Stimulated activated CD4-positive, alpha-beta T cell treated with anti-CD3 and anti-CD28 coated beads, Interleukin-12 subunit alpha, Interleukin-12 subunit beta, amount 100 ng/mL, for 48 hours (primary cell): Measurements from ENCODE around the gene NCAN.

Experiments used
- DNase-seq, 3 donors: peaks; one replicate each; pipeline ENCODE4 v3.0.0-alpha.2; 2020; ENCODE audit warnings: low read depth in 2 of 3, low spot score in 1 of 3

The NCAN gene

GRCh38 chr19:19279062-19279612 is 67.4 kb downstream of the NCAN start:
- DNase-seq = no peak

GRCh38 chr19:19279853-19280252 is 68.1 kb downstream of the NCAN start:
- no peak for DNase-seq

- DNase-seq = no peak
These were observed 68.8 kb downstream of the NCAN start for GRCh38 chr19:19280561-19280960.

GRCh38 chr19:19285686-19286085 is 73.9 kb downstream of the NCAN start:
- no peak for DNase-seq

GRCh38 chr19:19292607-19293006 is 80.8 kb downstream of the NCAN start:
- no peak for DNase-seq

GRCh38 chr19:19294914-19295313 is 83.2 kb downstream of the NCAN start:
- no peak for DNase-seq

- no peak for DNase-seq
These were observed 85.4 kb downstream of the NCAN start for GRCh38 chr19:19296953-19297689.

GRCh38 chr19:19297759-19298158 is 86.0 kb downstream of the NCAN start:
- no peak for DNase-seq

- no peak for DNase-seq
These were observed 88.9 kb downstream of the NCAN start for GRCh38 chr19:19300613-19301012.
